Medulla oblongata (tissue), 1 donor: Measurements from ENCODE around the gene NAV2.

Experiments
- DNase-seq: peaks from one replicate; pipeline ENCODE4 v3.0.0-alpha.2; 2015; ENCODE audit errors: extremely low spot score

The NAV2 gene

GRCh38 chr11:20084921-20085814, 372.5 kb downstream of the NAV2 start:
- no peak for DNase-seq

DNA sequence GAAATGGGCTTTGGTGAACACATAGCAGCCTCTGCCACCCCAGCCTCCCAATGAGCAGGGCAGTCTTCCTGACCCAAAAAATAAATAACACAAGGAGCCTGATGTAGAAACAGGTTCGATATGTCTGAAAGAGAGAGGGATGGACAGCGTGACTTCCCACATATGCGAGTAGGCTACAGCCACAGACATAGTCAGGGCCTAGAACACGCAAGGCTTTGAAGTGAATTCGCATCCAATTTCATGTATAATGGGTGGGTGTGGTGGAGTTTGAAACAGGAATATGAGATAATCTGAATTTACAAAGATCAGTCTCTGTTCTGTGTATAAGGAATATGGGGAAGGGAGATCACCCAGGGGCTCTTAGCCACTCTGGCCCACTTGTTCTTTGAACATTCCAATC, 373.3 kb downstream of the NAV2 start:
- no peak for DNase-seq

DNA sequence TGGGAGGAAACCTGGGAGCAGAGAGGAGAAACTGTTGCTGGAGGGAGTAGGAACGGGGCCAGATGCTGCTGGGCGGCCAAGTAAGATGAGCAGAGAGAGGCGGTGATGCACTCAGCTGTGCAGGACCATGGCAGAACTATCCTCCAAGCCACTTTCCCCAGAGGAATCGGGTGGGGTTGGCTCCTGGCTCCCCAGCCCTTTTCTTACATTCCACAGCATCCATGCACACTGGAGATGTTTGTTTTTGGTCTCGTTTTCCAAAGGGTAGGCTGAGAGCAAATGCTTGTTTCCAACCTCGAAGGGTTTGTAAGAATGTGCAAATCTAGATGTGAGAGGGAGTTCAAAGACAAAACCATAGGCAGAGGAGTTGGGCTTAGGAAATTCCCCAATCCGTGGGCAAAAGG, 374.5 kb downstream of the NAV2 start:
- no peak for DNase-seq

- no peak for DNase-seq
Observed at GRCh38 chr11:20088397-20089225, 376.0 kb downstream of the NAV2 start.

GRCh38 chr11:20089367-20089766, 376.7 kb downstream of the NAV2 start:
- DNase-seq = no peak

DNA sequence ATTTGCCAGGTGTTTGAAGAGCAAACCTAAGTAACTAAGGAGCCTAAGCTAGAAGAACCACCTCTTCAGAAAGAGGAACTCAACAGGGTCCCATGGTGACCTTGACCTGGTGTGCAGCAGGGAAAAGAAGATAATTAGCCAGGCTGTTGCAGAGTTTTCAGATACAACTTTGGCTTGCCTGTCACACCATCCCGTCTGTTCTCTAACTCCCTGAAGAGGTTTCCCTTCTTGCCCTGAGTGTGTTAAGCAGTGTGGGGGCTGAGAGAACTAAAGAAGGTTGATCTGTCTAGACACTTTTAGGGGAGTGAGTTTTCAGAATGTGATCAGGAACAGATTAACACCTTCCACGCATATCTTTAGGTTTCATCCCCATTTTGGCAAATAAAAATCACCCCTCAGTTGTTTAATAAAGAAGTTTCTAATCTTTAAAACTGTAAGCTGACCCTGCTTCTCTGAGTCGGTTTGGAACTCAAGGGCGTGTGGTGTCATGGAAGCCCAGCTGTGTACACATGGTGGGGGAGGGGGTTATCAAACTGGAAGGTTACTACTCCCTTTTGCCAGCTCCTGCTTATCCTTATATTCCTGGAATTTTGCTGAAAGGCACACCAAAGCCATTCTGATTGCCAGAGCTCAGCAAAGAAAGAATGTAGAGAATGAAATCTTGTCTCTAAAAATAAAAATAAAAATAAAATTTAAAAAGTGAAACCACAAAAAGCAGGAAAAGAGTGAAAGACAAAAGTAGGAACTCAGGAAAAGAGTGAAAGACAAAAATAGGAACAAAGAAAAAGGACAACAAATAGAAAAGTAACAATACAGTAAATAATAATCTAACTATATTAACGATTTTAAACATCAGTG, 377.4 kb downstream of the NAV2 start:
- DNase-seq = no peak

DNA sequence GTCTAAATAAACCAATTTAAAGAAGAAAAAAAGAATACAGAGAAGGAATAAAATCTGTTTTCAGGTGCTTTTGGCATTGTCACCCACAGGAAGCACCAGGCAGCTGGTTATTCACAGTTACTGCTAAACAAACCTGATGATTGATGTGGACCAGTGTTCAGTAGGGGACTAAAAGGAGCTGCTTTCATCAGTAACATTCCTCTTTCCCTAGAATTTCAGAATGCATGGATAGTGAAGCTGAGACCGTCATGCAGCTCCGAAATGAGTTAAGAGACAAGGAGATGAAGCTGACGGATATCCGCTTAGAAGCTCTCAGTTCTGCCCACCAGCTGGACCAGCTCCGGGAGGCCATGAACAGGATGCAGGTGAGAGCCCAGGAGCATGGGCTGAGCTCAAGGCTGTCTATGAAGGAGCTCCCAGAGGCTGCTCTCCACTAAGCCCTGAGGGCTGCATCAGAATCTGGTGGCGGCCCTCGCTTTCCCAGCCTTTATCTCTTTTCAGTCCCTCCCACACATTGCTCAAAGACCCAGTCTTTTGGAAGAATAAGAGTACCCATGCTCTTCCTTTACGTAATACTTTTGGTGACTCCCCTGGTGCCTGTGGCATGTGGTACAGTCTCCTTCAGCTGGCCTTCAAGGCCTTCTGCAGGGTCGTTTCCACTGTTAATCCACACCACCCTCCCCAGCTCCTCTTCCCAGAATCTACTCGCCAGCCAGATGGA, 378.2 kb downstream of the NAV2 start:
- no peak for DNase-seq

- DNase-seq = no peak
Observed at GRCh38 chr11:20093775-20094174, 381.1 kb downstream of the NAV2 start.

DNA sequence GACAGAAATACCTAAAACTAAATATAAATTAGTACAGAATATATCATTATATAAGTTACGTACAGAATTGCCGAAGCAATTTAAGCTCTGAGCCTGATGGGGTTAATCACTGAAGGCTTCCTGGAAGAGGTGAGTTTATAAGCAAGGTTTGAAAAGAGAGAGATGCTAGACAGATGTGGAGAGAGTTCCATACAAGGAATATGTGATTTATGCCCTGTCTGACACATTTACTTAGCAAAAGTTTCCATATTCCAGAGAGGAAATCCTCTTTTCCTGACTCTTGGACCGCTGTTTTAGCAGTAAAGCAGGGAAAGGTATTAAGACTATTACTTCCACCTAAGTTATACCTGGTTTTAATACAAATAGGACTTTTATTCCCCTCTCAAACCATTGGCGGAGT, 382.6 kb downstream of the NAV2 start:
- DNase-seq = no peak

DNA sequence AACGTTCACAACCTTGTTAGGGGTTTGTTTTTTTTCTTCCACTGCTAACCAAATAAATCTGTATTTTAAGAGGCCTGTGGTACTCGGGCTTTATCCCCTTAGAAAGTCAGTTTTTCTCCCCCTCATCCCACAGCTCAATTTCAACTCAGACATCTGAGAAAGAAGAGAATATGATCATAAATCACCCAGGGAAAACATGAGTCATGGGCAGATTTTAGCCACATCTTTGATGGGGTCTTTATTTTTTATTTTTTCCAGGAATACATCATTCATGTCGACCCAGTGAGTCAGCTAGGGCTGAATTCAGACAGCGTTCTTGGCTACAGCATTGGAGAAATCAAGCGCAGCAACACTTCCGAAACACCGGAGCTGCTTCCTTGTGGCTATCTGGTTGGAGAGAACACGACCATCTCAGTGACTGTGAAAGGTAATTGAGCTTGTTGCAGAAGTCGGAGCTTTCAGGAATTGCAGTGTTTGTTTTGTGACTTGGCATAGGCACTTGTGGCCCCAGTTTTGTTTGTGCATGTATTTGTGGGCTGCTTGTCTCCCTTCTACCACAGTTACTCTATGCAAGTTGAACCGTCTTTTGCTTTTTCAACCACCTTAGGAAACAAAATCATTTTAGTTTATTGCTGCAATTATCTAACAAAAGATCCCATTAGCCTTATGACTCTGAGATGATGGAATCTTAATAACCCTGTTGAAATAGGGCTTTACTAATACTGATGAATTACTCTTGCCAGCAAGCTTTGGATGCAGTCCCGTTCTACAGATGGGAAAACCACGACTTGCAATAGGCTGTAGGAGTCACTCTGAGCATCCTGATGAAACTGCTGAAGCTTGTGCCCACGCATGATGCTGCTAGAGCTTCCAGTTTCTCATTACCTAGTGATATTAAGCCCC, 384.9 kb downstream of the NAV2 start:
- no peak for DNase-seq

GRCh38 chr11:20099527-20099926, 386.9 kb downstream of the NAV2 start:
- no peak for DNase-seq

- no peak for DNase-seq
Observed at GRCh38 chr11:20102397-20102796, 389.8 kb downstream of the NAV2 start.

DNA sequence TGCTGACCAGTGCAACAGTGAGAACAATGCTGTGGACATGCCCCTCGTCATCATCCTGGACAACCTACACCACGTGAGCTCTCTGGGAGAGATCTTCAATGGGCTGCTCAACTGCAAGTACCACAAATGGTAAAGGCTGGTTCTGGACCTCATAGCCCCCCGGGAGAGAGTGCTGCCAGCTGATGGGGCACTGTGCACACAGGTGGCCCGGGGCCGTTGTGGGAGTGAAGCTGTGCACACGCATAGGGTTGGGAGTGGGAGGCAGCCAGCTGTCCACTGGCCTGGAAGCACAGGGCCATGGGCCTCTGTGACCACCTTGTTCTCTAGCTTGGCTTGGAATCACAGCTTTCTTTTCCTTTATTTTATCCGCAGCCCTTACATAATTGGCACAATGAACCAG, 390.6 kb downstream of the NAV2 start:
- DNase-seq = no peak

- no peak for DNase-seq
Observed at GRCh38 chr11:20105427-20105826, 392.8 kb downstream of the NAV2 start.

- DNase-seq = no peak
Observed at GRCh38 chr11:20109731-20110445, 397.3 kb downstream of the NAV2 start.

DNA sequence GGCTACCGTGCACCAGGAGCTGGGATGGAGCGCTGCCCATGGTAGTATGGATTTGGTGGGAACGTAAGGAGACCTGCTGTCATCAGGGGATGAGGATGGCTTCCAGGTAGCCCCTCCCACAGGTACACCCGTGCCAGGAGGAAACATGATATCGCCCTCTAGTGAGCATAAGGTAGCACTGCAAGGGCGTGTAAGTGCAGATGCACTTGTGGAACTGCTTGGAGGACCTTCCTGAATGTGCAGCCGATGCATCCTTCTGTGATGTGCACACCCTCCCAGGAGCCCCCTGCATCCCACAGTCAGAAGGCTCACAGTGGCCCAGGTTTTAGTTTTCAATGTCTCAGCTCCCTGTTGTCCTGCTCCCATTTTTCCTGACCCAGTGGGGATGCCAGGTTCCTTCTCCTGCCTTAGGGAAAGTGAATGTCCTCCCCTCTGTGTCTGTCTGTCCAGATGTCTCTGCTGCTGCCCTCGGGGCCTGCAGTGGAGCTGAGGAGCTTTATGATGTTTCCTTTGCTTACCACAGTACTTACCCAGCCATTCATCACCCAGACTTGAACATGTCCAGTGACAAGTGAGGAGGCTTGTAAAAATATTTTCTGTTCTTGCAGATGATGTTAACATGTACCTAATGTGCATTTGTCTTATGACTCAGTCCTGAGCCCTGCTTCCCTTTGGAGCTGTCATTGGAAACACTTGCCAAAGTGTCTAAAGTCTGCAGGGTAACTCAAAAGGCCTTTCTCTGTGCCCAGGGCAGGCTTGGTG, 398.5 kb downstream of the NAV2 start:
- DNase-seq = peak; percentile 30

DNA sequence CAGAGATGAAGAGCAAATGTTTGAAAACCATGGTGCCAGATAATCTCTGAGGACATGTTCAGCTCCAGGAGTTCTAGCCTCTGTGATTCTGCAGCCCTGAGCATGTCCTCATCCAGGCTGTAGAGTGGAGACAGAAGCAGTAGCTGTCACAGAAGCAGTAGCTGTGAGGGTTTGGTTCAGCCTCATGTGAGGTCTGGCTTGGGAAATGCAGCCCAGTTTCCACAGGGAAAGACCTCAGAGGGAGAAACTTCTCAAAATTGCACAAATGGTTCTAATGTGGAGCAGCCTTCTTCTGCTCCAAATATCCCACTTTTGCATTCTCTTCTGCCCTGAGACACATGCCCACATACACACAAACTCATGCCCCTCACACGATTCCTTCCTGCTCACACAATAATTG, 399.2 kb downstream of the NAV2 start:
- no peak for DNase-seq

GRCh38 chr11:20112291-20113148, 399.9 kb downstream of the NAV2 start:
- peak; percentile 80 for DNase-seq
